Head of caudate nucleus (tissue), 42 donors: Measurements from ENCODE around the gene EFCAB10.
"Not testable (repeated sequence)": the region's sequence is repeated elsewhere in the genome, so short reads cannot be mapped to it uniquely, and the experiment has no call there.

ENCODE experiments used
- DNase-seq, 42 donors: peaks; one replicate each; pipeline versions ENCODE4 v3.0.0 to v3.0.0-alpha.2; 2020 to 2021; ENCODE audit warnings: mixed read lengths in 7 of 42
- intact Hi-C: fragments of 100-400 bp; cut with DNase I; formaldehyde crosslinking; loops from one replicate; pipeline ENCODE4 v1.15.0; 2022

EFCAB10 gene

GRCh38 chr7:105559926-105560325, 21.4 kb downstream of the EFCAB10 start:
- DNase-seq: no peak
- intact Hi-C loops: no loop called here

GRCh38 chr7:105538339-105538738, 43.0 kb downstream of the EFCAB10 start:
- intact Hi-C loops: no loop called here
- DNase-seq: no peak

- DNase-seq: no peak
- intact Hi-C loops: no loop called here
These were observed 48.4 kb downstream of the EFCAB10 start for GRCh38 chr7:105532709-105533460.

GRCh38 chr7:105531792-105532671, 49.3 kb downstream of the EFCAB10 start, which contains the start of gene RINT1:
Gene RINT1, plus strand, starts transcription at chr7:105532201. Its CDS starts 115 bp downstream, at chr7:105532316.
- peak; percentile 82 to 97 (median 93) for DNase-seq
- intact Hi-C loops: no loop called here

- no peak for DNase-seq
- intact Hi-C loops: no loop called here
These were observed 50.7 kb downstream of the EFCAB10 start for GRCh38 chr7:105530546-105530945.

- no peak for DNase-seq
- intact Hi-C loops: no loop called here
These were observed 51.2 kb downstream of the EFCAB10 start for GRCh38 chr7:105530126-105530525.

- intact Hi-C loops, DNase-seq: not testable (repeated sequence)
These were observed 53.6 kb downstream of the EFCAB10 start for GRCh38 chr7:105527737-105528136.

GRCh38 chr7:105524840-105525239, 56.5 kb downstream of the EFCAB10 start:
- intact Hi-C loops: no loop called here
- no peak for DNase-seq

- DNase-seq, intact Hi-C loops: not testable (repeated sequence)
These were observed 56.9 kb downstream of the EFCAB10 start for GRCh38 chr7:105524423-105524822.

- DNase-seq: peak; percentile 70 to 95 (median 88)
- intact Hi-C loops: no loop called here
These were observed 59.4 kb downstream of the EFCAB10 start, which contains the start of gene PUS7 for GRCh38 chr7:105521717-105522463. Gene PUS7, minus strand, starts transcription at chr7:105522271. Its CDS starts 13,759 bp downstream, at chr7:105508512.

GRCh38 chr7:105521027-105521716, 60.1 kb downstream of the EFCAB10 start:
- DNase-seq: peak; percentile 18 to 80 (median 61)
- intact Hi-C loops: no loop called here

- intact Hi-C loops, DNase-seq: not testable (repeated sequence)
These were observed 60.7 kb downstream of the EFCAB10 start for GRCh38 chr7:105520620-105521019.

GRCh38 chr7:105519353-105519752, 61.9 kb downstream of the EFCAB10 start:
- no peak for DNase-seq
- intact Hi-C loops: no loop called here

- intact Hi-C loops, DNase-seq: not testable (repeated sequence)
These were observed 65.7 kb downstream of the EFCAB10 start for GRCh38 chr7:105515610-105516009.
